Astrocyte of the cerebellum (primary cell): ENCODE results near the gene MICAL1.

Experiments
- DNase-seq: peaks from one replicate; pipeline ENCODE4 v3.0.0-alpha.2; 2011; ENCODE audit warnings: low read depth
- H3K4me3 ChIP-seq: 2 replicates; pipeline ENCODE4 v1.5.1; 2011; ENCODE audit warnings: mild to moderate bottlenecking, low read depth, low read length, moderate library complexity
- CTCF ChIP-seq: IDR thresholded peaks from 2 replicates; pipeline ENCODE4 v1.5.1; 2012; ENCODE audit warnings: low read length, low read depth, moderate library complexity, mild to moderate bottlenecking; ENCODE audit errors: missing control alignments
- in situ Hi-C: cut with HindIII; loops from 2 replicates; pipeline ENCODE4 v1.10.0; 2017; ENCODE audit warnings: low sequenced_read_pairs

MICAL1 gene

GRCh38 chr6:109455437-109456110 lies at the start of gene MICAL1:
TSS of gene MICAL1 (minus strand) at chr6:109455772. CDS start at chr6:109454196, 1,576 bp downstream.
- DNase-seq, result no peak
- in situ Hi-C loops, result no loop called here
- TF ChIP-seq CTCF, result peak; percentile 39
- peak within 1 kb of the TSS; percentile 70 for H3K4me3 ChIP-seq

- no peak overlapping the region for H3K4me3 ChIP-seq
- in situ Hi-C loops, result no loop called here
- TF ChIP-seq CTCF, result no peak
- DNase-seq, result no peak
These were observed 48.0 kb upstream of the MICAL1 start for GRCh38 chr6:109503327-109504224.

- no peak for DNase-seq
- no peak for TF ChIP-seq CTCF
- no peak overlapping the region for H3K4me3 ChIP-seq
- in situ Hi-C loops, result no loop called here
These were observed 43.4 kb upstream of the MICAL1 start for GRCh38 chr6:109498936-109499335.

- in situ Hi-C loops, result no loop called here
These were observed 42.5 kb upstream of the MICAL1 start for GRCh38 chr6:109498052-109498451.

GRCh38 chr6:109496036-109496772 lies 40.6 kb upstream of the MICAL1 start:
- in situ Hi-C loops, result no loop called here
- DNase-seq, result no peak
- no peak for TF ChIP-seq CTCF
- no peak overlapping the region for H3K4me3 ChIP-seq

More at GRCh38 chr6:109498052-109498451, 42.5 kb upstream of the MICAL1 start:
- no peak for TF ChIP-seq CTCF
- no peak for DNase-seq
- no peak overlapping the region for H3K4me3 ChIP-seq

GRCh38 chr6:109493865-109494264 lies 38.3 kb upstream of the MICAL1 start:
- in situ Hi-C loops, result no loop called here
- H3K4me3 ChIP-seq, result no peak overlapping the region
- no peak for TF ChIP-seq CTCF
- no peak for DNase-seq
